SIG-M5 (cell line): ENCODE data around the gene DCTN4.
"Not testable (repeated sequence)": the region's sequence is repeated elsewhere in the genome, so short reads cannot be mapped to it uniquely, and the experiment has no call there.

Experiments
- DNase-seq: peaks from one replicate; lab custom pipeline; 2025; lab: John Stamatoyannopoulos, UW

Gene DCTN4

GRCh38 chr5:150778517-150779396 lies 19.9 kb upstream of the DCTN4 start, which contains the start of gene SMIM3:
Gene SMIM3 (plus strand): TSS chr5:150778757. CDS start chr5:150795441, 16,684 bp downstream.
- peak; percentile 32 for DNase-seq

- no peak for DNase-seq
Measured at GRCh38 chr5:150778088-150778516, 19.3 kb upstream of the DCTN4 start.

GRCh38 chr5:150777685-150778084 lies 18.9 kb upstream of the DCTN4 start:
- no peak for DNase-seq

GRCh38 chr5:150774145-150774544 lies 15.3 kb upstream of the DCTN4 start:
- no peak for DNase-seq

- no peak for DNase-seq
Measured at GRCh38 chr5:150771034-150771795, 12.4 kb upstream of the DCTN4 start.

- DNase-seq: no peak
Measured at GRCh38 chr5:150766251-150766650, 7.4 kb upstream of the DCTN4 start.

GRCh38 chr5:150765799-150766169 lies 7.0 kb upstream of the DCTN4 start:
- DNase-seq: peak; percentile 35

- peak; percentile 58 for DNase-seq
Measured at GRCh38 chr5:150765011-150765798, 6.4 kb upstream of the DCTN4 start.

GRCh38 chr5:150764530-150764929 lies 5.7 kb upstream of the DCTN4 start:
- no peak for DNase-seq

GRCh38 chr5:150763023-150763769 lies 4.4 kb upstream of the DCTN4 start:
- DNase-seq: peak; percentile 87

GRCh38 chr5:150762211-150762610 lies 3.4 kb upstream of the DCTN4 start:
- peak; percentile 57 for DNase-seq

GRCh38 chr5:150759334-150759583 lies 442 bp upstream of the DCTN4 start:
- no peak for DNase-seq

GRCh38 chr5:150758203-150758530 lies 650 bp downstream of the DCTN4 start:
- DNase-seq: no peak

- DNase-seq: no peak
Measured at GRCh38 chr5:150757087-150757649, 1.6 kb downstream of the DCTN4 start.

GRCh38 chr5:150753863-150754262 lies 5.0 kb downstream of the DCTN4 start:
- no peak for DNase-seq

- no peak for DNase-seq
Measured at GRCh38 chr5:150753463-150753862, 5.4 kb downstream of the DCTN4 start.

- DNase-seq: no peak
Measured at GRCh38 chr5:150751096-150751891, 7.5 kb downstream of the DCTN4 start.

- no peak for DNase-seq
Measured at GRCh38 chr5:150750469-150750868, 8.3 kb downstream of the DCTN4 start.

- not testable (repeated sequence) for DNase-seq
Measured at GRCh38 chr5:150743142-150743488, 15.7 kb downstream of the DCTN4 start.

GRCh38 chr5:150742455-150743141 lies 16.2 kb downstream of the DCTN4 start:
- not testable (repeated sequence) for DNase-seq
